Measurements from ENCODE around the gene CFAP68.

The CFAP68 gene

GRCh38 chr11:111843661-111844060 lies 35.7 kb upstream of the CFAP68 start:
- no peak for DNase-seq (ENCODE audit: low read depth)
- H3K36me3 ChIP-seq (ENCODE audit: control insufficient read depth, insufficient read depth, low read length, severe bottlenecking) = peaks cover 5% of the 10 kb centered on the region
- H3K4me3 ChIP-seq (ENCODE audit: low read length) = no peak overlapping the region
- no peaks in the 10 kb centered on the region for H3K27me3 ChIP-seq (replicated peaks; ENCODE audit: control insufficient read depth, insufficient read depth, low read length)
- H3K9me3 ChIP-seq (ENCODE audit: control insufficient read depth, low read length) = no peaks in the 10 kb centered on the region
- H3K4me1 ChIP-seq (ENCODE audit: control insufficient read depth, insufficient read depth, low read length) = peaks cover 82% of the 10 kb centered on the region
- H3K9ac ChIP-seq (ENCODE audit: low read length) = peak overlapping the region; percentile 79

- Histone ChIP-seq H3K36me3 (ENCODE audit: control insufficient read depth, insufficient read depth, low read length, severe bottlenecking) (peaks cover 10% of the 10 kb centered on the region), H3K4me3 (ENCODE audit: low read length) (no peak overlapping the region), H3K9ac (ENCODE audit: low read length) (peak overlapping the region; percentile 90), H3K4me1 (ENCODE audit: control insufficient read depth, insufficient read depth, low read length) (peaks cover 68% of the 10 kb centered on the region), H3K27me3 (replicated peaks; ENCODE audit: control insufficient read depth, insufficient read depth, low read length) (no peaks in the 10 kb centered on the region), H3K9me3 (ENCODE audit: control insufficient read depth, low read length) (no peaks in the 10 kb centered on the region)
- DNase-seq (ENCODE audit: low read depth) = peak; percentile 5
These were observed 33.9 kb upstream of the CFAP68 start for GRCh38 chr11:111845276-111846028.

- Histone ChIP-seq H3K4me1 (ENCODE audit: control insufficient read depth, insufficient read depth, low read length) (peaks cover 67% of the 10 kb centered on the region), H3K4me3 (ENCODE audit: low read length) (peak overlapping the region; percentile 22), H3K27me3 (replicated peaks; ENCODE audit: control insufficient read depth, insufficient read depth, low read length) (no peaks in the 10 kb centered on the region), H3K9me3 (ENCODE audit: control insufficient read depth, low read length) (no peaks in the 10 kb centered on the region), H3K9ac (ENCODE audit: low read length) (peak overlapping the region; percentile 90), H3K36me3 (ENCODE audit: control insufficient read depth, insufficient read depth, low read length, severe bottlenecking) (peaks cover 10% of the 10 kb centered on the region)
- peak; percentile 52 for DNase-seq (ENCODE audit: low read depth)
These were observed 33.3 kb upstream of the CFAP68 start for GRCh38 chr11:111846063-111846462.

- Histone ChIP-seq H3K9ac (ENCODE audit: low read length) (peak overlapping the region; percentile 90), H3K4me1 (ENCODE audit: control insufficient read depth, insufficient read depth, low read length) (peaks cover 69% of the 10 kb centered on the region), H3K36me3 (ENCODE audit: control insufficient read depth, insufficient read depth, low read length, severe bottlenecking) (peaks cover 10% of the 10 kb centered on the region), H3K27me3 (replicated peaks; ENCODE audit: control insufficient read depth, insufficient read depth, low read length) (no peaks in the 10 kb centered on the region), H3K9me3 (ENCODE audit: control insufficient read depth, low read length) (no peaks in the 10 kb centered on the region), H3K4me3 (ENCODE audit: low read length) (peak overlapping the region; percentile 22)
- peak; percentile 69 for DNase-seq (ENCODE audit: low read depth)
These were observed 32.7 kb upstream of the CFAP68 start for GRCh38 chr11:111846636-111847035.

GRCh38 chr11:111849631-111850030 lies 29.7 kb upstream of the CFAP68 start:
- Histone ChIP-seq H3K9me3 (ENCODE audit: control insufficient read depth, low read length) (no peaks in the 10 kb centered on the region), H3K36me3 (ENCODE audit: control insufficient read depth, insufficient read depth, low read length, severe bottlenecking) (peaks cover 19% of the 10 kb centered on the region)
- no peak for DNase-seq (ENCODE audit: low read depth)

GRCh38 chr11:111851067-111851466 lies 28.3 kb upstream of the CFAP68 start:
- Histone ChIP-seq H3K9ac (ENCODE audit: low read length) (peak overlapping the region; percentile 69), H3K36me3 (ENCODE audit: control insufficient read depth, insufficient read depth, low read length, severe bottlenecking) (peaks cover 28% of the 10 kb centered on the region), H3K4me3 (ENCODE audit: low read length) (no peak overlapping the region), H3K4me1 (ENCODE audit: control insufficient read depth, insufficient read depth, low read length) (peaks cover 35% of the 10 kb centered on the region), H3K27me3 (replicated peaks; ENCODE audit: control insufficient read depth, insufficient read depth, low read length) (no peaks in the 10 kb centered on the region), H3K9me3 (ENCODE audit: control insufficient read depth, low read length) (no peaks in the 10 kb centered on the region)
- no peak for DNase-seq (ENCODE audit: low read depth)

More at GRCh38 chr11:111849631-111850030, 29.7 kb upstream of the CFAP68 start:
- Histone ChIP-seq H3K4me3 (ENCODE audit: low read length) (no peak overlapping the region), H3K4me1 (ENCODE audit: control insufficient read depth, insufficient read depth, low read length) (peaks cover 49% of the 10 kb centered on the region), H3K9ac (ENCODE audit: low read length) (no peak overlapping the region), H3K27me3 (replicated peaks; ENCODE audit: control insufficient read depth, insufficient read depth, low read length) (no peaks in the 10 kb centered on the region)

GRCh38 chr11:111851636-111852035 lies 27.7 kb upstream of the CFAP68 start:
- Histone ChIP-seq H3K4me3 (ENCODE audit: low read length) (no peak overlapping the region), H3K9ac (ENCODE audit: low read length) (peak overlapping the region; percentile 69), H3K9me3 (ENCODE audit: control insufficient read depth, low read length) (no peaks in the 10 kb centered on the region), H3K36me3 (ENCODE audit: control insufficient read depth, insufficient read depth, low read length, severe bottlenecking) (peaks cover 28% of the 10 kb centered on the region), H3K4me1 (ENCODE audit: control insufficient read depth, insufficient read depth, low read length) (peaks cover 29% of the 10 kb centered on the region), H3K27me3 (replicated peaks; ENCODE audit: control insufficient read depth, insufficient read depth, low read length) (no peaks in the 10 kb centered on the region)
- peak; percentile 72 for DNase-seq (ENCODE audit: low read depth)

- H3K4me3 ChIP-seq (ENCODE audit: low read length) = no peak overlapping the region
- no peaks in the 10 kb centered on the region for H3K27me3 ChIP-seq (replicated peaks; ENCODE audit: control insufficient read depth, insufficient read depth, low read length)
- peaks cover 29% of the 10 kb centered on the region for H3K36me3 ChIP-seq (ENCODE audit: control insufficient read depth, insufficient read depth, low read length, severe bottlenecking)
- H3K4me1 ChIP-seq (ENCODE audit: control insufficient read depth, insufficient read depth, low read length) = peaks cover 24% of the 10 kb centered on the region
- H3K9ac ChIP-seq (ENCODE audit: low read length) = peak overlapping the region; percentile 69
- no peaks in the 10 kb centered on the region for H3K9me3 ChIP-seq (ENCODE audit: control insufficient read depth, low read length)
- DNase-seq (ENCODE audit: low read depth) = no peak
These were observed 27.2 kb upstream of the CFAP68 start for GRCh38 chr11:111852103-111852502.

- Histone ChIP-seq H3K4me1 (ENCODE audit: control insufficient read depth, insufficient read depth, low read length) (peaks cover 10% of the 10 kb centered on the region), H3K4me3 (ENCODE audit: low read length) (no peak overlapping the region), H3K9ac (ENCODE audit: low read length) (no peak overlapping the region), H3K36me3 (ENCODE audit: control insufficient read depth, insufficient read depth, low read length, severe bottlenecking) (peaks cover 52% of the 10 kb centered on the region), H3K9me3 (ENCODE audit: control insufficient read depth, low read length) (no peaks in the 10 kb centered on the region), H3K27me3 (replicated peaks; ENCODE audit: control insufficient read depth, insufficient read depth, low read length) (no peaks in the 10 kb centered on the region)
- DNase-seq (ENCODE audit: low read depth) = no peak
These were observed 23.8 kb upstream of the CFAP68 start for GRCh38 chr11:111855506-111855905.

GRCh38 chr11:111860257-111860656 lies 19.1 kb upstream of the CFAP68 start:
- DNase-seq (ENCODE audit: low read depth) = no peak
- no peak overlapping the region for H3K4me3 ChIP-seq (ENCODE audit: low read length)
- H3K9me3 ChIP-seq (ENCODE audit: control insufficient read depth, low read length) = no peaks in the 10 kb centered on the region
- H3K27me3 ChIP-seq (replicated peaks; ENCODE audit: control insufficient read depth, insufficient read depth, low read length) = no peaks in the 10 kb centered on the region
- H3K9ac ChIP-seq (ENCODE audit: low read length) = no peak overlapping the region
- peaks cover 59% of the 10 kb centered on the region for H3K36me3 ChIP-seq (ENCODE audit: control insufficient read depth, insufficient read depth, low read length, severe bottlenecking)
- H3K4me1 ChIP-seq (ENCODE audit: control insufficient read depth, insufficient read depth, low read length) = no peaks in the 10 kb centered on the region

GRCh38 chr11:111870113-111870512 lies 9.2 kb upstream of the CFAP68 start:
- Histone ChIP-seq H3K27me3 (replicated peaks; ENCODE audit: control insufficient read depth, insufficient read depth, low read length) (no peaks in the 10 kb centered on the region), H3K9ac (ENCODE audit: low read length) (peak overlapping the region; percentile 96), H3K4me3 (ENCODE audit: low read length) (peak overlapping the region; percentile 87), H3K4me1 (ENCODE audit: control insufficient read depth, insufficient read depth, low read length) (peaks cover 8% of the 10 kb centered on the region), H3K36me3 (ENCODE audit: control insufficient read depth, insufficient read depth, low read length, severe bottlenecking) (peaks cover 37% of the 10 kb centered on the region), H3K9me3 (ENCODE audit: control insufficient read depth, low read length) (no peaks in the 10 kb centered on the region)
- DNase-seq (ENCODE audit: low read depth) = no peak

GRCh38 chr11:111870522-111870885 lies 8.8 kb upstream of the CFAP68 start:
- no peak for DNase-seq (ENCODE audit: low read depth)
- Histone ChIP-seq H3K9ac (ENCODE audit: low read length) (peak overlapping the region; percentile 96), H3K9me3 (ENCODE audit: control insufficient read depth, low read length) (no peaks in the 10 kb centered on the region)

More at GRCh38 chr11:111870522-111870885, 8.8 kb upstream of the CFAP68 start:
- Histone ChIP-seq H3K4me3 (ENCODE audit: low read length) (peak overlapping the region; percentile 87), H3K4me1 (ENCODE audit: control insufficient read depth, insufficient read depth, low read length) (peaks cover 8% of the 10 kb centered on the region), H3K36me3 (ENCODE audit: control insufficient read depth, insufficient read depth, low read length, severe bottlenecking) (peaks cover 36% of the 10 kb centered on the region), H3K27me3 (replicated peaks; ENCODE audit: control insufficient read depth, insufficient read depth, low read length) (no peaks in the 10 kb centered on the region)
